ENCODE measurements around the gene ZBTB7C.

Gene ZBTB7C

GRCh38 chr18:48270929-48271328 lies 138.3 kb downstream of the ZBTB7C start:
- H3K4me3 ChIP-seq (replicated peaks; ENCODE audit: low read depth, low read length): no peak overlapping the region
- TF ChIP-seq, protein P1, sequence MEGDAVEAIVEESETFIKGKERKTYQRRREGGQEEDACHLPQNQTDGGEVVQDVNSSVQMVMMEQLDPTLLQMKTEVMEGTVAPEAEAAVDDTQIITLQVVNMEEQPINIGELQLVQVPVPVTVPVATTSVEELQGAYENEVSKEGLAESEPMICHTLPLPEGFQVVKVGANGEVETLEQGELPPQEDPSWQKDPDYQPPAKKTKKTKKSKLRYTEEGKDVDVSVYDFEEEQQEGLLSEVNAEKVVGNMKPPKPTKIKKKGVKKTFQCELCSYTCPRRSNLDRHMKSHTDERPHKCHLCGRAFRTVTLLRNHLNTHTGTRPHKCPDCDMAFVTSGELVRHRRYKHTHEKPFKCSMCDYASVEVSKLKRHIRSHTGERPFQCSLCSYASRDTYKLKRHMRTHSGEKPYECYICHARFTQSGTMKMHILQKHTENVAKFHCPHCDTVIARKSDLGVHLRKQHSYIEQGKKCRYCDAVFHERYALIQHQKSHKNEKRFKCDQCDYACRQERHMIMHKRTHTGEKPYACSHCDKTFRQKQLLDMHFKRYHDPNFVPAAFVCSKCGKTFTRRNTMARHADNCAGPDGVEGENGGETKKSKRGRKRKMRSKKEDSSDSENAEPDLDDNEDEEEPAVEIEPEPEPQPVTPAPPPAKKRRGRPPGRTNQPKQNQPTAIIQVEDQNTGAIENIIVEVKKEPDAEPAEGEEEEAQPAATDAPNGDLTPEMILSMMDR (IDR thresholded peaks at IDR 0.05; ENCODE audit: low read depth, low read length, missing control alignments): no peak
- DNase-seq (ENCODE audit: extremely low read depth, low read depth): no peak

DNA sequence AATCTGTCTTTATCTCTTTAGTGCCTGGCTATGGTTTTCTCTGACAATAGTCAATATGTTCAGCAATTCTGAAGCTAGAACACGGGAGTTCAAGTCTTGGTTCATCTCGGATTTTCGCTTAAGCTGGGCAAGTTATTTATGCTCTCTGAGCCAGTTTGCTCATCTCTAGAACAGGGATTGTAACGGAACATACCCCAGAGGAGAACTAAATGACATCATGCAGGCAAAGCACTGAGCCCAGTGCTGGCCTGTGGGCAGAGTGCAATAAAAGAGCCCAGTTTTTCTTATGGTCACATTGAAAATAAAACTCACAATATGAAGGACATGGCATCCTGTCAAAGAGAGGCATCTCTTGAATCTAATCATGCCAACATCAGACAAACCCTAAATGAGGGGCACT lies 143.9 kb downstream of the ZBTB7C start:
- no peak for DNase-seq (ENCODE audit: extremely low read depth, low read depth)
- TF ChIP-seq, protein P1 (IDR thresholded peaks at IDR 0.05; ENCODE audit: low read depth, low read length, missing control alignments): no peak

GRCh38 chr18:48263914-48264902 lies 145.0 kb downstream of the ZBTB7C start:
- no peak for DNase-seq (ENCODE audit: extremely low read depth, low read depth)
- no peak overlapping the region for H3K4me3 ChIP-seq (replicated peaks; ENCODE audit: low read depth, low read length)
- TF ChIP-seq, protein P1 (IDR thresholded peaks at IDR 0.05; ENCODE audit: low read depth, low read length, missing control alignments): no peak

More for the DNA sequence above, 143.9 kb downstream of the ZBTB7C start:
- no peak overlapping the region for H3K4me3 ChIP-seq (replicated peaks; ENCODE audit: low read depth, low read length)

DNA sequence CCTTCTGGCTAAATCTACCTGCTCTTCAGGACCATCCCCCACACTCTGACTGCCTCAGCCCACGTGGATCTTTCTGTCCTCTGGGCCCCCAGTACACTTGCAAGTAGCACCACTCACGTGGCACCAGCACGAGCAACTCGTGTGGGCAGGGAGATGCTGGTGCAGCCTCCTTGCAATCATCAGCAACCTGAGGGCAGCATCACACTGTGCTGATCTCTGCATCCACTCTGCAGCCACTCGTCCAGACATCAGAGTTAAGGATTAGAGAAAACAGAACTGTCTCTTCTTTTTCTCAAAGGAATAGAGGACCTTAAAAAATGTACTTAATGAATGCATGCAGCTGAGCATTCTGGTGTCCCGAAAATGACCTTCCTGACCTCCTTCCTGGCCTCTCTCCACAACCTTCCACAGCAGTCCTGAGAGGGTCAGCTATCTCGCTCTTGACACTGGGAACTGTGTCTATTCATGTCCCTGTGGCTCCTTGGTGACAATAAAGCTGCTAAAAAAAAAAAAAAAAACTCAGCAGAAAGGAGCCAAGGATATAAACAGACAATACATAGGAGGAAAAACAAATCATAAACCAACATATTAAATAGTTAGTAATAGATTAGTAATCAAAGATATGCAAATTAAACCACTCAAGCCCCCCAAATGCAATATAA lies 145.9 kb downstream of the ZBTB7C start:
- DNase-seq (ENCODE audit: extremely low read depth, low read depth): no peak
- TF ChIP-seq, protein P1 (IDR thresholded peaks at IDR 0.05; ENCODE audit: low read depth, low read length, missing control alignments): no peak
- H3K4me3 ChIP-seq (replicated peaks; ENCODE audit: low read depth, low read length): no peak overlapping the region

GRCh38 chr18:48260237-48260636 lies 148.9 kb downstream of the ZBTB7C start:
- TF ChIP-seq, protein P1 (IDR thresholded peaks at IDR 0.05; ENCODE audit: low read depth, low read length, missing control alignments): no peak
- no peak overlapping the region for H3K4me3 ChIP-seq (replicated peaks; ENCODE audit: low read depth, low read length)
- DNase-seq (ENCODE audit: extremely low read depth, low read depth): no peak

GRCh38 chr18:48256848-48257247 lies 152.3 kb downstream of the ZBTB7C start:
- TF ChIP-seq, protein P1 (IDR thresholded peaks at IDR 0.05; ENCODE audit: low read depth, low read length, missing control alignments): no peak
- no peak overlapping the region for H3K4me3 ChIP-seq (replicated peaks; ENCODE audit: low read depth, low read length)
- DNase-seq (ENCODE audit: extremely low read depth, low read depth): no peak

Measured in HFF-Myc (cell line).